Urinary bladder (tissue), 4 donors: ENCODE results near the gene LRP1B. TPM values are rescaled to one million over a fixed set of nuclear protein-coding genes. Genes with fewer than 3 reads are reported as not detected.

Experiments used
- DNase-seq: peaks from one replicate; pipeline ENCODE4 v3.0.0-alpha.2; 2015; ENCODE audit errors: extremely low spot score
- H3K27ac ChIP-seq: one replicate; pipeline ENCODE4 v1.5.1; 2013; ENCODE audit warnings: low read depth, mild to moderate bottlenecking, moderate library complexity
- H3K36me3 ChIP-seq: one replicate; pipeline ENCODE4 v1.6.1; 2013; ENCODE audit warnings: mild to moderate bottlenecking, moderate library complexity; ENCODE audit not compliant: insufficient read depth
- H3K4me1 ChIP-seq: one replicate; pipeline ENCODE4 v1.6.1; 2013; ENCODE audit warnings: mild to moderate bottlenecking, moderate library complexity; ENCODE audit not compliant: insufficient read depth
- H3K4me3 ChIP-seq: one replicate; pipeline ENCODE4 v1.5.1; 2013; ENCODE audit warnings: low read depth, low read length
- WGBS: extraction: QIAGEN DNeasy Blood & Tissue Kit; methylation state at CpG from one replicate; pipeline ENCODE4 v1.1.7; 2013; 5-methylcytosine and 5-hydroxymethylcytosine counted together
- polyA plus RNA-seq: library from polyadenylated mRNA; stranded (reverse); fragments of 200-250 nt; gene quantifications from one replicate; pipeline ENCODE4 v1.2.3, GENCODE V29; 2013
- total RNA-seq: library from RNA; depleted of rRNA; stranded (reverse); fragments of >200 nt; gene quantifications from one replicate; pipeline ENCODE4 v1.2.3, GENCODE V29; 2014
- donor health status: healthy with polysubstance abuse.
- donor health status: healthy.

LRP1B gene
- total and polyA plus RNA-seq, 2 donors: 0.05 to 13.3 TPM

DNA sequence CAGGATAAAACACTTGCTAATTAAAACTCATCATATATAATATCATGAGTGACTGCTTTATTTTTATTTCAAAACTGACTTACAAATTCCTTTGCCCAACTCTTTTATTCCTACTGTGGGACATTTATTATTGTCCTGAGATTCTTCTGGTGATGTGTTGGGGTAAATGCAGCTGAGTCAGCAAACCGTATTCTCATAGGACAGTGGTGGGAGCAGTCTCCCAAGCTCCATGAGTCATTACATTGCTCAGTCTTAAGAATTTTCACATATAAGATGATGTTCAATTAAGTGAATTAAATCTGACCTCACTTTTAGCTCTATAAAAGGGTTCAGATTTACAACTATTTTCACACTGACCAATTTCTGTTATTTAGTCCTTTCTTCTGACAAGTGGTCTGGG, 1530.7 kb downstream of the LRP1B start:
- no peak overlapping the region for H3K4me3 ChIP-seq

GRCh38 chr2:140597836-140598235, 1533.0 kb downstream of the LRP1B start:
- no peaks in the 10 kb centered on the region for H3K36me3 ChIP-seq
- DNase-seq: no peak
- H3K27ac ChIP-seq: no peak overlapping the region
- no peaks in the 10 kb centered on the region for H3K4me1 ChIP-seq
- H3K4me3 ChIP-seq: no peak overlapping the region
- WGBS: 95% methylated on average over 1 of the region's 1 CpG

More for the DNA sequence above, 1530.7 kb downstream of the LRP1B start:
- WGBS: 67% methylated on average over 1 of the region's 1 CpG
- H3K27ac ChIP-seq: no peak overlapping the region
- no peaks in the 10 kb centered on the region for H3K36me3 ChIP-seq
- no peak for DNase-seq
- no peaks in the 10 kb centered on the region for H3K4me1 ChIP-seq

DNA sequence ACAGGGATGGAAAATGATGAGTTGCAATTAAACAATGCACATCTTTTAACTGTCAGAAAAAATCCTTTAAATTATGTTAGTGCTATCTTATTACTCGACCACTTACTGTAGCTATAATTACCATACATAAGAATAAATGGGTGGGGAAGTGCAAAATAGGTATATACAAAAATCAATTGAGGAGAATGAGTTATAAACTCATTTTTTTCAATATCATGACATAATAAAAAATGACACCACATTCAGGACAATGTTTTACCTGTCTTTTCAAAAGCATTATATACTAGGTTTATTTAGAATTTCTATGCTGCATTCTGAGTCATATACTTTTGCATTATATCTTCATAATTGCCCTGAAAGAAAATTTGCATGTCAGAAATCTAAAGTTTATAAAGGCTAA, 1533.6 kb downstream of the LRP1B start:
- no peaks in the 10 kb centered on the region for H3K4me1 ChIP-seq

DNA sequence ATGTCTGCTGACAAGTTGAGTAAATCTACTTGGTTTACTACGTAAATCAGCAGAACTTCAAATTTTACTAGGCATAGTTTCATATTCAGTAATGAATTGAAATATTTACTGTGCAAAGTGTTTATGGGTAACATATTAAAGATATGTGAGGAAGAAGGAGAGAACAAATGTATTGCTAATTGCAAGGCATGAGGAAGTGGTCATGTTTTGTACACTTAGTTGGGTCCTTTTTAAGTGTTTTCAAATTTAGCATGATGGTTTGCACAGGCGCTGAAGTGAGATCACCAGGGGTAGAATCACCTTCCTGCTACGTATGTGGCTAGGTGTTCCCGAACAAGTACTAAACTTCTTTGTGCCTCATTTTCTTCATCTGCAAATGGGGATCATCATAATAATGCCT, 1534.4 kb downstream of the LRP1B start:
- Histone ChIP-seq H3K4me3 (no peak overlapping the region), H3K4me1 (no peaks in the 10 kb centered on the region), H3K36me3 (no peaks in the 10 kb centered on the region), H3K27ac (no peak overlapping the region)
- DNase-seq: no peak
- WGBS: 65% methylated on average over 4 of the region's 4 CpGs

More for the DNA sequence above, 1533.6 kb downstream of the LRP1B start:
- Histone ChIP-seq H3K4me3 (no peak overlapping the region), H3K27ac (no peak overlapping the region), H3K36me3 (no peaks in the 10 kb centered on the region)
- WGBS: 68% methylated on average over 1 of the region's 1 CpG
- no peak for DNase-seq

DNA sequence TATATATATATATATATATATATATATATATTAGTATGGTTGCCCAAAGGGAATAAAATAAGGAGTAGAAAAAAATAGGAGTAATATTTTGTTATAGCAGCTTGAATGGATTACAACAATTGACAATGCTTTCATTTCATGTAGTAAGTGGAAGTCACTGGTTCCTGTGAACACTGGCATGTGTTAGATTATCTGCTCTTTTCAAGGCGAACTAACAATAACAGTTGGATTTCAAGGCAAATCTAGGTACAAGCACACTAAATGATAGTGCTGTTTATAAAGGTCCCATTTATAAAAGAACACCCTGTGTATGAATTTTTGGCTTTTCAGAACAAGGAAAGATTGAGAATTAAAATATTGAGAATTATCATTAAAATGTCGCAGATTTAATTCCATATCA, 1535.7 kb downstream of the LRP1B start:
- no peak overlapping the region for H3K27ac ChIP-seq
- H3K36me3 ChIP-seq: no peaks in the 10 kb centered on the region
- H3K4me1 ChIP-seq: no peaks in the 10 kb centered on the region
- no peak overlapping the region for H3K4me3 ChIP-seq
- 89% methylated on average over 2 of the region's 2 CpGs for WGBS
- no peak for DNase-seq

- no peaks in the 10 kb centered on the region for H3K4me1 ChIP-seq
- 0% methylated on average over 1 of the region's 1 CpG for WGBS
- no peaks in the 10 kb centered on the region for H3K36me3 ChIP-seq
- no peak overlapping the region for H3K4me3 ChIP-seq
- DNase-seq: no peak
- no peak overlapping the region for H3K27ac ChIP-seq
Measured at GRCh38 chr2:140593132-140593531, 1537.7 kb downstream of the LRP1B start.

DNA sequence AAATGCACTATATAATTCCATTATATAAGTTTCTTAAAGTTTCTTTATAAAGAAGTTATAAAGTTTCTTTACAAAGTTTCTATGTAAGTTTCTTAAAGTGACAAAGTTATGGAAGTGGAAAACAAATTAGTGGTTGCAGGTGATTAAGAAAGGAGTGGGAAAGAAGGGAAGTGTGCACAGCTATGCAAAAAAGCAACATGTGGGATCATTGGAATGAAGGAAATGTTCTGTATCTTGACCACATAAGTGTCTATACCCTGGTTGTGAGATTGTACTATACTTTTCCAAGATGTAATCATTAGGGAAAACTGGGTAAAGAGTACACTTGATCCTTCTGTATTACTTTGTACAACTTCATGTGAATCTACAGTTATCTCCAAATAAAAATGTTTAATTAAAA, 1541.1 kb downstream of the LRP1B start:
- no peak for DNase-seq
- H3K27ac ChIP-seq: no peak overlapping the region

DNA sequence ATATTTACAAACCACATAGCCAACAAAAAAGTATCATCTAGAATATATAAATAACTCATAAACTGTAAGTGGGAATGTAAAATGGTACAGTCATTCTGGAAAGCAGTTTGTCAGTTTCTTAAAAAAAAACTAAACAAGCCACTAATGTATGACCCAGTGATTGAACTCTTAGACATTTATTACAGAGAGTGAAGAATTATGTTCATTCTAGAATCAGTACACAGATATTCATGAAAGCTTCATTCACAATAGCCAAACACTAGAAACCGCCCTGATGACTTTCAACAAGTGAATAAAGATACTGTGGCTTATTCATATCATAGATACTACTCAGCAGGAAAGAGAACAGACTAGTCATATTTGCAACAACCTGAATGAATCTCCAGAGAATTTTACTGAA, 1541.5 kb downstream of the LRP1B start:
- DNase-seq: no peak
- no peak overlapping the region for H3K4me3 ChIP-seq
- no peak overlapping the region for H3K27ac ChIP-seq
- H3K36me3 ChIP-seq: no peaks in the 10 kb centered on the region
- 44% methylated on average over 1 of the region's 1 CpG for WGBS
- H3K4me1 ChIP-seq: no peaks in the 10 kb centered on the region

More for the DNA sequence above, 1541.1 kb downstream of the LRP1B start:
- Histone ChIP-seq H3K4me1 (no peaks in the 10 kb centered on the region), H3K36me3 (no peaks in the 10 kb centered on the region), H3K4me3 (no peak overlapping the region)

DNA sequence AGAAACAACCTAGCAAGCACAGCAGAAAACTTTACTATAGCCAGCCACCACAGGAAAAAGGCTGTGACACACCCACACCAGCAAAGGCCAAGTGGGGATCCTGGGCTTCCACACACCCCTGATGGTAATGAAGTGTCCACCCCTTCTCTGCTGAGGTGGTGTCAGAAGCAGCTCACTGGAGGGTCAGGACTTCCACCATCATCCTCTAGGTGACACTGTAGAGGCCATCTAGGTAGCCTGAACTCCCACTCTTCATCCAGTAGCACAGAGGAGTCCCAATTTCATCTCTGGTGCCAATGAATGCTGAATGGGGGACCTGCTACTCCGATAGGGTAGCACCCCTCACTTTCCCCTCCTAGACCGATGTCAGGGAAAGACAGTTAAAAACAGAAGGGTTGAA, 1544.4 kb downstream of the LRP1B start:
- Histone ChIP-seq H3K4me3 (no peak overlapping the region), H3K27ac (no peak overlapping the region), H3K36me3 (no peaks in the 10 kb centered on the region), H3K4me1 (no peaks in the 10 kb centered on the region)
- DNase-seq: no peak
- WGBS: 91% methylated on average over 2 of the region's 2 CpGs

GRCh38 chr2:140585016-140585415, 1545.8 kb downstream of the LRP1B start:
- Histone ChIP-seq H3K27ac (no peak overlapping the region), H3K4me3 (no peak overlapping the region), H3K36me3 (no peaks in the 10 kb centered on the region), H3K4me1 (no peaks in the 10 kb centered on the region)
- no peak for DNase-seq
- WGBS: 33% methylated on average over 2 of the region's 2 CpGs

GRCh38 chr2:140584471-140584870, 1546.3 kb downstream of the LRP1B start:
- Histone ChIP-seq H3K4me3 (no peak overlapping the region), H3K4me1 (no peaks in the 10 kb centered on the region), H3K27ac (no peak overlapping the region), H3K36me3 (no peaks in the 10 kb centered on the region)
- DNase-seq: no peak

DNA sequence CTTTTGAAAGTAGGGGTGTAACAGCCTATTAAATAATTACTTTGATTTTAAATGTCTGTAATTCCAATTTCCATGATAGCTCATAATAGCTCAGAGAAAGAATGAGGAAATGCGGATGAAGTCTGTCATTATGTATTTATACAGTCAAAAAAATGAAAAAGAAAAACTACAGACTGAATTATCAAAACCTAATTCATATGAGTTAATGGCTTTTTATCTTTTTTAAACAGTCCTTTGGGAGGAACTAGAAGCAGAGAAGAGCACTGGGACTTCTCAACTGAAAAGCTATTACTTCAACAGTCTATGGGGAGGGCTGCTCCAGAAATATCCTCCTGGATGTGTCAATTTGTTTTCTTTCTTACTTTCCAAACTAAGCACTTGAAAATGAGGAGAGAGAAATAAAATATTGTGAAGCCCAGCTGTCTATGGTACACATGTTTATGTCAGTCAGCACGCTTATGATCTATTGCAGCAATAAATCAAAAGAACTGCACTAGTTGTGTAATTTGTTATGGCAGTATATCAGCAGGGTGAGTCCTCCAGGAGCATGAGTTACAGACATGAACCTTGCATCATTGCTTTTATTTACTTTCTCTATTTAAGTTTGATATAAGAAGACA, 1550.2 kb downstream of the LRP1B start:
- Histone ChIP-seq H3K27ac (no peak overlapping the region), H3K4me1 (no peaks in the 10 kb centered on the region), H3K4me3 (no peak overlapping the region), H3K36me3 (no peaks in the 10 kb centered on the region)
- DNase-seq: peak; percentile 1
- WGBS: 67% methylated on average over 2 of the region's 2 CpGs

DNA sequence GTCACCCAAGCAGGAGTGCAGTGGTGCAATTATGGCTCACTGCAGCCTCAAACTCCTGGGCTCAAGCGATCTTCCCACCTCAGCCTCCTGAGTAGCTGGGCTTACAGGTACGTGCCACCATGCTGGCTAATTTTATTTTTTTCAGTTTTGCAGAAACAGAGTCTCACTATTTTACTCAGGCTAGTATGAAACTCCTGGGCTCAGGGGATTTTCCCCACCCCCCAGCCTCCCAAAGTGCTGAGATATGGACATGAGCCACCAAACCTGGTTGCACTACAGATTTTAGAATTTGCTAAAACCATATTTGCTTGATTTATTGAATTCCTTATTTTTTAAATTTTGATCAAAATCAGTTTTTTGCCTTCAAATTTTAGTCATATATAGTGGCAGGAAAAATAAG, 1553.4 kb downstream of the LRP1B start:
- H3K36me3 ChIP-seq: no peaks in the 10 kb centered on the region
- no peak for DNase-seq
- H3K4me1 ChIP-seq: no peaks in the 10 kb centered on the region
- no peak overlapping the region for H3K27ac ChIP-seq
- no peak overlapping the region for H3K4me3 ChIP-seq
- WGBS: 91% methylated on average over 2 of the region's 2 CpGs

DNA sequence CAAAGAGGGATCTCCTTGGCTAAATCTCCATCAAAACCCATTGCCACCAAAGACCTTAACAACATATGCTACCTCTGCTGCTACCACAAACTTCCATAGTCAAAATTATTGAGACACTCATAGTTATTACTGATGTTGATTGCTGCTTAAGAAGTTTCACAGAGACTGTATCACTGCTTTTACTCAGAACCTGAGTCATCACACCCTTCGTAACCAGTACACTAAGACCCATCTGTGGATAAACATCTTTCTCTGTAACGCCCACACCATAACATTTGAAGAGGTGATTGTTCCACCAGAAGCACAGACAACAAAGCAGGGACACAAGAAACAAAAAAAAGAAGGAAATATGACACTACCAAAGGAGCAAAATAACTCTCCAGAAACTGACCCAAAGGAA, 1563.1 kb downstream of the LRP1B start:
- 91% methylated on average over 2 of the region's 2 CpGs for WGBS
- no peak for DNase-seq

GRCh38 chr2:140565756-140566155, 1565.1 kb downstream of the LRP1B start:
- Histone ChIP-seq H3K36me3 (no peaks in the 10 kb centered on the region), H3K27ac (no peak overlapping the region), H3K4me3 (no peak overlapping the region), H3K4me1 (no peaks in the 10 kb centered on the region)
- no peak for DNase-seq
- WGBS: 81% methylated on average over 3 of the region's 3 CpGs

More for the DNA sequence above, 1563.1 kb downstream of the LRP1B start:
- Histone ChIP-seq H3K27ac (no peak overlapping the region), H3K36me3 (no peaks in the 10 kb centered on the region), H3K4me1 (no peaks in the 10 kb centered on the region), H3K4me3 (no peak overlapping the region)
